GM19397 (cell line): Measurements from ENCODE around the gene LIMD2.

Experiments
- ATAC-seq: cut with Tn5 transposase; IDR thresholded peaks from one replicate; pipeline ENCODE4 v1.9.1; 2021; ENCODE audit warnings: mild to moderate bottlenecking, moderate library complexity; ENCODE audit not compliant: unreplicated experiment

LIMD2 gene

DNA sequence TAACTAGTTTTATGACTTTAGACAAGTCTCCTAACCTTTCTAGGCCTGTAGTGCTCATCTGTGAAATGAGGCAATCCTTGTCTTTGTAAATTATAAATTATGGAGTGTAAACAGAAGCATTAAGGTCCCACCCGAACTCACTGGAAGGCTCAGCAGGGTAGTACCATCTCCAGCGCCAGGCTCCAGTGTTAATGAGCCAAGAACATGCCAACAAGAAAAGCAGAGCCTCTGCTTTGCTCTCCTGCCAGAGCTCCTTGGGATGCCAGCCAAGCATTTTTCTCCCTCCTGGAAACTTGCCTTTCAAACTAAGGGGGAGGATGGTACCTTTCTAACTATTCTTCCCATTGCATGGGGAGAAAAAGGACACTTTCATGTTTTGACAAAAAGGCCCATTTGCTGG is 14.9 kb downstream of the LIMD2 start:
- no peak for ATAC-seq

GRCh38 chr17:63682981-63683380 is 16.9 kb downstream of the LIMD2 start:
- ATAC-seq: no peak

DNA sequence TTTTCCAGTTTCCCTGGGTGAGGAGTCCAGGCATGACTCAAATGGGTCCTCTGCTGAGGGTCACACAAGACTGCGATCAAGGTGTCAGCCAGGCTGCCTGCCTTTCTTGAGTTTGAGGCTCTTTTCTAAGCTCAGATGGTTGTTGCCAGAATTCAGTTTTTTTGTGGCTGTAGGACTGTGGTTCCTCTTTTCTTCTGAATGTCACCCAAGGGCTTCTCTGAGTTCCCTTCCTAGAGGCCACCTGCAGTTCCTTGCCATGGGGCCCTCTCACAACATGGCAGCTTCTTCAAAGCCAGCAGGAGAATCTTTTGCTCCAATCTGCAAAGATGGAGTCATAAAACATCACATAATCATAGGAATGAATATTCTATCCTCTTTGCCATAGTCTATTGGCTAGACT is 17.5 kb downstream of the LIMD2 start:
- no peak for ATAC-seq

GRCh38 chr17:63681530-63681929 is 18.4 kb downstream of the LIMD2 start:
- ATAC-seq: no peak

- no peak for ATAC-seq
These were observed 19.2 kb downstream of the LIMD2 start for GRCh38 chr17:63680700-63681099.

DNA sequence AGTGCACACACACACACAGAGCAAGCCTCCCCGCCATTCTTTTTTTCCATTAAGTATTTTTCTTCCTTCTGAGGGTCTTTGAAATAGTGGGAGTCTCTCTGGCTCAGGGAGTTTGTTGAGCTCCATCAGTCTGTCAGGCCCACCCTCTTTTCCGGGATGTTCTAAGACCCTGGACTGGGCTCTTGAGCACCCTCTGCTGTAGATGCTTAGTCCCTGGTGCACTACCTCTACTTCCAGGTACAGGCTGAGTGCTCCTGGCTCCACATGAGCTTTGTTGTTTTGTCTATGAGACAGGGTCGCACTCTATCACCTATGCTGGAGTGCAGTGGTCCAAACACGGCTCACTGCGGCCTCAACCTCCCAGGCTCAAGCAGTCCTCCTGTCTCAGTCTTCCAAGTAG is 20.7 kb downstream of the LIMD2 start:
- ATAC-seq: no peak

DNA sequence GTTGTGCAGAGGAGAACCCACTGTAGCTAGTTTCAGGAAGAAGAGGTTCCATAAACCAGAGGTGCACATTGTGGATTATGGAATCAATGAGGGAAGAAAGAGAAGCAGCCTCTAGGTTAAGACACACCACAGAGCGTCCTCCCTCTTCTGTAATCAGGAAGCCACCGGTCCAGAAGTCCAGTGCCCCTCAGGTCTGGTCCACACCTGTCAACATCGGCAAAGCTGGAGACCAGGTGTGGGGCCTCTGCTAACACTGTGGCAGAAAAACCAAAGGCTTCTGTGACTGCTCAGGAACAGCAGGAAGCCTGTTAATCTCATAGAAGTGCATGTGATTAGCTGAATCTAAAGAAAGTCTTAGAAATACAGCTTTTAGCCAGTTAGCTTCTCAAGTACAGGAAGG is 23.3 kb downstream of the LIMD2 start:
- no peak for ATAC-seq

DNA sequence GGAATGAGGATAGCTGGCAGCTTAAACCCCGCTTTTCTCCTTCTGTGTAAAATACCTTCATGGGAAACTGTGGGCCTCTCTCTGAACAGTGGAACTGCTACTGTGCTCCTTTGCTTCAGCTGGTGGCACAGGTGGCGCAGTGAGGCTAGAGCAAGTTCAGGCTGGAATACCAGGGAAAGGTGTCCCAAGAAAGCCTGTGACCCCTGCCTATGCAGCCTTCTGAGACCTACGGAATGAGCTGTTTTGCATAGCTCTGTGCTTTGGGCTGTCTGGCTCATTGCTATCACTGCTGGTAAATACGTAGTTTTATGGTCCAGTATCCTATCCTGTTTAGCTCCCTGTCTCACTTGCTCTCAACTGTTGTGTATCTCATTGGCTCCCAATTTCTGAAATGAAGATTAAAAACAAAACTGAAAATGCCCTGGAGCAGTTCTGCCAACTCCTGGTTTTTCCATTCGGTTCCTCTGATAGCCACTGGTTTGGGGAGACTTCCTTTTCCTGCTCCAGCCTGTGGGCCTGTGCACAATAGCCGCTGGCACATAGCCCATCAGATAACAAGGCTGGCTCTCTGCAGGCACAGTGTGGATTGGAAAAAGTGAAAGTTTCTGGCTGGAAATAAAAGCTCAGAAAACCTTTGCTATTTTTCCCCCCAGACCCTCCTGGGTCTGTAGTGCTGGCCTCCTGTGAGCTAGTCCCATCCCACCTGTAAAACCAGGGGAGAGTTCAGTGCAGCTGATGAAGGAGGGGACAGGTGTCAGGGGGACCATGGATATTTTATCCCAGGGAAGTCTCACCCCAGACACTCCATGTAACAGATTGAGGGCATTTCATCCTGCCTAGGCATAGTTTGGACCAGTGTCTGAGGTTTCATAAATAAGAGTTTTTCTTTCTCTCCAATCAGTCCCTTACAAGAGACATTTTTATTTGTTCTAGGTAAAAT is 24.0 kb downstream of the LIMD2 start:
- no peak for ATAC-seq

DNA sequence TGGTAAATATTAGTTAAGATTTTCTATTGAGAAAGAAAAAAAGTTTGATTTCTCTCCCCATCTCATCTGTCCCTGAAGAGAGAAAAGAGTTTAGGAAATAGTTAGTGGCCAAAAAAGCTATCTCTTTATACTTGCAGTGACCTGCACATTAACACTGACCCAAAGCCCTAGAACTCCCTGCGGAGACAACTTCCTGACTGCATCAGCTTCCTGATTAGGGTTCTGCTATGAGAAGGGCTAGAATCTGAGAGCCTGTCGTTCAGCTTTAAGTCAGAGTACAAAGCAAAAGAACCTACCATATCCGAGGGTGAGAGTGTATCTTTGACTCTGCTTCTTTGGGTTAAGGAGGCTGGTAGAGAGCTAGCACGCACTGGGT is 24.7 kb downstream of the LIMD2 start:
- no peak for ATAC-seq

- no peak for ATAC-seq
These were observed 27.1 kb downstream of the LIMD2 start for GRCh38 chr17:63672856-63673255.

DNA sequence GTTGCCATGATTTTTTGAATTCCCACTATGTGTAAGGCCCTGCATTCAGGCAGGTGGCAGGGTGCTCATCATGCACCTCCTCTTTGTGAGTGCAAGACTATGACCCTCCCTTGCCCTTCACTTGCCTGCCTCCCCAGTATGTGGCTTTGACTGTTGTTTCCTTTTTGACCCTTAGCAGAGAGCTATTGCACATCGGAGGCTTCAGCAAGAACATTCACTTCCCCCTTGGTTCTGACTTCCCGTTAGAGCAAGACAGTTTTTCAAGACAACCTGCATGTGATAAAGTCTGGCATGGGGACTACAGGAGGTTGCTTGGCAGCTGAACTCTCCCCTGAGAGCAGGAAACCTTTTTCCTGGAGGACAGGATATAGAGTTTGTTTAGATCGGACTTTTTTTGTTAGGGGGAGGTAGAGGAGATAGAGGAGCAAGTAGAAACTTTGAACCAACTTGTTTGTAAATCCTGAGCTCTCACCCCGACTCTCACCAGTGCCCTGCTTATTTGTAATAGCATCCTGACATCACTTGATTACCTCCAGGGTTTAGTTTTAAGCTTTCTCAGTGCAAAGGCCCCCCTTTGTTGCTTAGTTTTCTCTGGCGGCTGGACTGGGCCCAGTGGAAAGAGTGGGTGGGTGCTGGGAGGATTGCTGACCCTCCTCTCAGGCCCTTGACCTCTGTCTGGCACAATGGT is 34.3 kb downstream of the LIMD2 start:
- no peak for ATAC-seq

- no peak for ATAC-seq
These were observed 40.1 kb downstream of the LIMD2 start for GRCh38 chr17:63659850-63660249.

DNA sequence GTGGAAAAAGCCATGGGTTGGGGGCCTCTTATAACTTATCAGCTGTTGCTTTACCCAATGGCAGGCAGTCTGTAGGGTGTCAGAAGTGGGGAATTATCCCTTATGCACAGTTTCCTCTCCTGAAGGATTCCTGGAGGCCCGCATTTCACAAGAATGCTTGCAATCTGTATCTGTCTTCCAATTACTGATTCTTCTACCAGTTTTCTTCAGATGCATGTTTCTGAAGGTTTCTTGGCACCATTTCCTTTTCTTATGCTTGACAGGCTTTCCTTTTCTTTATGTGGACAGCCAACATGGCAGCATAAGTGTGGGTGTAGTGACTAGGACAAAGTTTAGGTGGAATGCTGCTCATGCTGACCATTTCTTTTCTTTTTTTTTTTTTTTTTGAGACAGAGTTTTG is 41.6 kb downstream of the LIMD2 start:
- no peak for ATAC-seq

DNA sequence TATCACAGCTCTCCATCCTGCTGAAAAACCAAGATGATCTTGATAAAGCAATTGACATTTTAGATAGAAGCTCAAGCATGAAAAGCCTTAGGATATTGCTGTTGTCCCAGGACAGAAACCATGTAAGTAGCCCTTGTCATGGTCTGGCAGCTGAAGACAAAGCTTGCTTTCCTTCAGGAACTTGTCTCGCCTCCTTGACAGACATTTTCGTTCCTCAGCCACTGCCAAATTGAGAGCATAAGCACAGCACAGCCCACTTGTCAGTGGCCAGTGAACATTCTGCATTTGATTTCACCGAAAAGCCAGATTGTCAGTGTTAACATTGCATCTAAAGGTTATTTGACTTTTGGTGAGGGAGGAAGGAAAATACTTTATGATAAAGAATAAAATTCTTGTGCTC is 42.1 kb downstream of the LIMD2 start:
- ATAC-seq: no peak

- ATAC-seq: no peak
These were observed 46.9 kb downstream of the LIMD2 start for GRCh38 chr17:63653050-63653449.

DNA sequence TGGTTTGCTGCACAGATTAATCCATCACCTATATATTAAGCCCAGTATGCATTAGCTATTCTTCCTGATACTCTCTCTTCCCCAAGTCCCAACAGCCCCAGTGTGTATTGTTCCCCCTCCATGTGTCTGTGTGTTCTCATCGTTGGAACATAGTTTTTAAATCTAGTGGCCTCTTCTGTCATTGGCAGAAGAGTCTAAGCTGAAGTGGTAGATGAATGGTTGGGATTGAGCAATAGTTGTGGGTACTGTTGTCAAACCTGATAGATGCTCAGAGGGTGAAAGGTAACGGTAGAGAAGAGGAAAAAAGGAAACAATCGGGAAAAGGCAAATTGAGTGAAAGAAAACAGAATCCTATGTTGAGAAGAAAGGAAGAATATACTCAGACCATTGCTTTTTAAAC is 47.8 kb downstream of the LIMD2 start:
- no peak for ATAC-seq

GRCh38 chr17:63649813-63650212 is 50.1 kb downstream of the LIMD2 start:
- no peak for ATAC-seq

DNA sequence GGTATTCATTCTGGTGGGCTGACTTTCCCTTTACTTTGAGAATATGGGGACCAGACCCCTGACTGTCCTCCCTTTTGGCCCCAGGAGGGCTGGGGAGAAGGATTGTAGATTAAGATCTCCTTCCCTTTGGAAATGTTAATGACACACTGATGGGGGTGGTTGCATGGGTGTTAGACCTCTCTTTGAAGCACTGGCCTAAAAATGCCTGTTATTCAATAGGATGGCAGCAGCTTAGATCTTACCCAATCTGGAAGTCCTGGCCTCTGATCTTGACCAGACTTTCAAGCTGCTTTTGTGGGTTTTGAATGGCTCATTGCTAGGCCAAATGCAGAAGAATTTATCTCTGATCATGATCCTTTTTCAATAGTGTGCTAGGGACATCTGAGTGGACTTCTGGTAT is 52.0 kb downstream of the LIMD2 start:
- no peak for ATAC-seq

- ATAC-seq: peak; percentile 10
These were observed 52.7 kb downstream of the LIMD2 start for GRCh38 chr17:63647065-63647725.

DNA sequence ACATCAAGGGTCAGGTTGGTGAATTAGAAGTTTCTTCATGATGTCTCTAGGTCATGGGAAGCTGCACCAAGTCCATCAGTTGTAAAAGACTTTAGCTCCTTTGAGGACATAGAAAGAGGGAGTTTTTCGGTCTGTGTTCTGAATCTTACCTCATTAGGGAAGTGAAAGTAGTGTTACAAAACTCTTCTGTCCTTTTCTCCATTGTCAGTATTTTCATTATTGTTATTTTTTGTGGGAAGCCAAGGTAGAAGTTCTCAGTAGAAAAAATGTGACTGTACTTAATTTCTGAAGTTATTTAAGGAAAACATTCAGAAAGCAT is 53.5 kb downstream of the LIMD2 start:
- ATAC-seq: peak; percentile 80
